Mucosa of gallbladder (tissue), 1 donor: Measurements from ENCODE around the gene NHSL1. TPM values are rescaled to one million over a fixed set of nuclear protein-coding genes. Genes with fewer than 3 reads are reported as not detected.

Source experiments
- DNase-seq: peaks from one replicate; pipeline ENCODE4 v3.0.0-alpha.2; 2020; ENCODE audit warnings: low spot score
- total RNA-seq: library from RNA; stranded (reverse); gene quantifications from one replicate; pipeline ENCODE4 v1.2.1, GENCODE V29; 2021
- donor health status: DM: no; HTN: no; CAD: no.

Gene NHSL1
- total RNA-seq, 1 donor from 2014 or later: 44.3 TPM

DNA sequence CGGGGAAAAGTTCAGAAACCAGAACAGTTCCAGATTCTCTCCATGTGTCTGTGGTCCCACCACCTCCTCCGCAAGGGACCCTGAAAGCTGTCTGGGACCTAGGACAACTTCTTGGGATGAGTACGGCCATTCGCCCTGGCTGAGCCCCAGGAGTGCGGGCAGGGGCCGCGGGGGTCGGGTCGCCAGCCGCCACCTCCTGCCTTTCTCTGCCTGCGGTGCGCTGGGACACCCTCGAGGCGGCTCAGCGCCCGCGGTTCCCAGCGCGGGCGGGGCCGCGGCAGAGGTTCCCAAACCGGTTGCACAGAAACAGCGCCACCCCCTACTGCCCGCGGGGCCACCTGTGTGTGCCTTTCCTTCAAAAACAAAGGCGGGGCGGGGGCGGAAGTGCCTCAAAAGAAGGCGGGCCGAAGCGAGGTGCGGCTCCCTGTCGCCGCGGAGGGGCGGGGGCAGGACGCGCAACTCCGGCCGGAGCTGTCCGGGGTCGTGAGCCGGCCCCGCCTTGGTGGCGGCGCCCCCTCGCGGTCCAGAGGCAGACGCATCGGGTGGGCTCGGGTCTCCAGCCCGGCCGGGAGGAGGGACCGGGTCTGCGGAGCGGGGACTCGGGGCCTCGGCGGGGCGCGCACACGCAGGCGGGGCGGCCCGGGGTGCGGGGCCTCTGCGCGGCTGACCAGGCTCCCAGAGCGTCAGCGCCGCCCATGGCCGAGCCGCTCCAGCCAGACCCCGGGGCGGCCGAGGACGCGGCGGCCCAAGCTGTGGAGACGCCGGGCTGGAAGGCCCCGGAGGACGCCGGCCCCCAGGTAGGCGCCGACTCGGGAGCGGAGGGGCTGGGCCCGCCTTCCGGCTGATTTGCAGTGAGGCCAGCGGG, 95.3 kb downstream of the NHSL1 start, which contains the start of gene HEBP2:
Gene HEBP2 (plus strand): TSS at position 423 of the 865 bp plus-strand sequence. CDS start 273 bp downstream, at position 696.
- peak; percentile 96 for DNase-seq

DNA sequence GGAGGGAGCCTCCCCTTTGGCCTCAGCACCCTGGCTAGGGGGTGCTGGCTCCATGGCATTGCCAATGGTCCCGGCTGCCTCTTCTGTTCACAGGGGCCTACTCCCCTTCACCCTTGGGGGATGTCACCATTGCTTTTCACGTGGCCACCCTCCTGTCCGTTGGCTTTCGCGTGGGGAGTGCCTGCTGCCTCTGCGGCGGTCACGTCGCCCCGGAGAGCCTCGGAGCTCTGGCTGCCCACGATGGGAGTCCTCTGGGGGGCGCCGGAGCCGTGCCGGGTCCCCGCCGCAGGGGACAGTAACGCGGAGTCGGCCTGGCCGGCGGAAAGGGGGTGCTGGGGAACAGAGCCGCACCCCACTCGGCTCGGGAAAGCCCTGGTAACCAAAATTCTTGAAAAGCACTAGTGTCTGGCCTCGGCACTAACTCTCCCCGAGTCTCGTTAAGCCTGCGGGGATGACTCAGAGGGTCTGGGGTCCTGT, 95.9 kb downstream of the NHSL1 start:
- peak; percentile 25 for DNase-seq

DNA sequence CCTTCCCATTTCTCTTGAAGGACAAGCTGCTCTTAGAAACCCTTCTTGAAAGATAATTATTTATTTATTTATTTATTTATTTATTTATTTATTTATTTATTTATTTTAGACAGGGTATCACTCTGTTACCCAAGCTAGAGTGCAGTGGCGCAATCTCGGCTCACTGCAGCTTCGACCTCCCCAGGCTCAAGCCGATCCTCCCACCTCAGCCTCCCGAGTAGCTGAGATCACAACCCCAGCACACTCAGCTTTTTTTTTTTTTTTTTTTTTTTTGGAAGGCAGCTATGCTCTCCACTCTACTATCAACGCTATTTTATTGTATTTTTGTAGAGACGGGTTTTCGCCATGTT, 96.5 kb downstream of the NHSL1 start:
- DNase-seq: no peak

DNA sequence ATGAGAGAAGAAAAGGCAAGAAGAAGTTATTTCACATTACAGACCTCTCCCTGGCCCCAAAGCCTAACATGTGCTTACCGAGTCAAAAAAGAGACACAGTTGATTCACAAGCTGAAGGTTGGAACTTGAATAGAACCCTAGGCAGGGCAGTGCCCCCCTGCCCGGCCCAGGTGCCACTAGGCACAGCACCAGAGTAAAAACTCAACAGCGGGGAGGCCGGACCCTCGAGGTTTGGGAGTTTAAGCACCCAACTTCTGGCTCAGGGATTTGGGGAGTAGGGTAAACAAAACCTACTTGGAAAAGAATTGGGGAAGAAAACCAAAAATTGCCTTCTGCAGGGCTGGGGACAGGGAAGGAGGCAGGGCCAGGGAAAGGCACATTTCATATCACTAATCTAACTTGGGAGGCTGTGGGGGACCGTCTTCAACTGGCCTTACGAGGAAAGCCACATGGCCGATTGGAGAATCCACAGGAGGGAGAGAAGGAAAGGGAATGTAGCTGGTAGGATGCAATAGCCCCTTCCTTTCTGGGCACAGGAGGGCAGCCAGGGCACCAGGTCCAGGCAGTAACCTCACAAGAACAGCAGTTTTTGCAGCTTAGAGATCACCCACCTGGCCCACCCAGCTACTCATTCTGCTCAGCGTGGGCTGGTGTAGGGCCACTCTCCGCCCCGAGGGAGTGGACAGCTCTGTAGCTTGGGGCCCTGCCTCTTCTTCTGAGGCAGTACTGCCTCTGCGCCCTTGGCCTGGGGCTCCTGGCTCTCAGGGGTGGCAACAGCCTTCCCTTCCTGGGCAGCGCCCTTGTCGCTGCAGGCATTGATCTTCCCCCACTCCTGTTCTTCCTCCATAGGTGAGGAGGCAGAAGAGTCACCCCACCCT, 97.1 kb downstream of the NHSL1 start:
- no peak for DNase-seq

DNA sequence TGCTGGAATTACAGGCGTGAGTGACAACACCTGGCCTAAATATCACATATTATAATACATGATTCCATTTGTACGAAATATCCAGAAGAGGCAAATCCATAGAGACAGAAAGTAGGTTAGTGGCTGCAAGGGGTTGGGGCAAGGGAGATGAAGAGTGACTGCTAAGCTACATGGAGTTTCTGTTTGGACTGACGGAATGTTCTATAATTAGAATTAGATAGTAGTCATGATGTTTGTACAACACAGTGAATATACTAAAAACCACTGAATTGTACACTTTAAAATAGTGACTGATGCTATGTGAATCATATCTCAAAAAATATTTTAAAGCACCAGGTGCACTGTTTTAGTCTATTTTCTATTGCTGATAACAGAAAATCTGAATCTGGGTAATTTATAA, 99.0 kb downstream of the NHSL1 start:
- DNase-seq: no peak

DNA sequence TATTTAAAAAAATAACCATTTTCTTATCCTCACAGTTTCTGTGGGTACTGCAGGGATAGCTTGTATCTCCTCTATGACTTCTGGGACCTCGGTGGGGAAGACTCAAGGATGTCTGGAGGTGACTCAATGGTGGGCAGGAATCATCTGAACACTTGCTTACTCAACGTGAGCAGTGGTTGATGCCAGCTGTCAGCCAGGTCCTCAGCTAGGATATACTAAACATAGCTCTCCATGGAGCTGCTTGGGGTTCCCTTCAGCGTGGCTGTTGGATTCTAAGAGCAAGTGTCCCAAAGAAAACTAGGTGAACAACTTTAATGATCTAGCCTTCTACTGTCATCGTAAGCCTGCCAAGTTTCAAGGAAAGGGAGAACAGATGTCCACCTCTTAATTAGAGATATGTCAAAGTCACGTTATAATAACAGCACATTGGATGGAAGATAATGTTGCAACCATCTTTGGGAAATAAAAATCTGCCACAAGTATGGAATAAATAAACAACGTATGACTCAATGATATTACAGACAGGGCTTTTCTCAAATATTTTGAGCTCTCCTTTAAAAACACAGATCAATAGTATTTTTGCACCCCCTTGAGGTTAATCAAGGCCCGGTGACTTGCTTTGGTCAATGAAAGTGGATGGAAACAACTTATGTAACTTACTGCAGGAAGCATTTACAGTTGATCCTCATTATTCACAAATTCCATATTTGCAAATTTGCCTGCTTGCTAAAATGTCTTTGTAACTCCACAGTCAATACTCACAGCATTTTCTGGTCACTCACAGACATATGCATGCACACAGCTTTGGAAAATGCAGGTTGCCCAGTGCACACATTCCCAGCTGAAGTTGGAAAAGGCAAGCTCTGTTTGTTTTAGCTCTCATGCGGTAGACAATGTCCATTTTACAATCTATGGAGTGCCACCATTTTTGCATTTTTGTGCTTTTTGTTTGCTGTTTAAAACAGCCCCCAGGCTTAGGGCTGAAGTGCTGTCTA, 101.9 kb downstream of the NHSL1 start:
- no peak for DNase-seq

DNA sequence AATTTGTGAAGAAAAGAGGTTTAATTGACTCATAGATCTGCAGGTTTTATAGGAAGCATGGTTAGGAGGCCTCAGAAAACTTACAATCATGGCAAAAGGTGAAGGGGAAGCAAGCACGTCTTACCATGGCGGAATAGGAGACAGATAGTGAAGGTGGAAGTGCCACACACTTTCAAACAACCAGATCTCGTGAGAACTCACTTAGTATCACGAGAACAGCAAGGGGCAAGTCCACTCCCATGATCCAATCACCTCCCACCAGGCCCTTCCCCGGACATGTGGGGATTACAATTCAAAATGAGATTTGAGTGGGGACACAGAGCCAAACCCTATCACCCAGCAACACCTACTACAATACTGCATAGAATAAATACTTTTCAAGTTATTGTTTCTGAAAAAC, 102.6 kb downstream of the NHSL1 start:
- no peak for DNase-seq

DNA sequence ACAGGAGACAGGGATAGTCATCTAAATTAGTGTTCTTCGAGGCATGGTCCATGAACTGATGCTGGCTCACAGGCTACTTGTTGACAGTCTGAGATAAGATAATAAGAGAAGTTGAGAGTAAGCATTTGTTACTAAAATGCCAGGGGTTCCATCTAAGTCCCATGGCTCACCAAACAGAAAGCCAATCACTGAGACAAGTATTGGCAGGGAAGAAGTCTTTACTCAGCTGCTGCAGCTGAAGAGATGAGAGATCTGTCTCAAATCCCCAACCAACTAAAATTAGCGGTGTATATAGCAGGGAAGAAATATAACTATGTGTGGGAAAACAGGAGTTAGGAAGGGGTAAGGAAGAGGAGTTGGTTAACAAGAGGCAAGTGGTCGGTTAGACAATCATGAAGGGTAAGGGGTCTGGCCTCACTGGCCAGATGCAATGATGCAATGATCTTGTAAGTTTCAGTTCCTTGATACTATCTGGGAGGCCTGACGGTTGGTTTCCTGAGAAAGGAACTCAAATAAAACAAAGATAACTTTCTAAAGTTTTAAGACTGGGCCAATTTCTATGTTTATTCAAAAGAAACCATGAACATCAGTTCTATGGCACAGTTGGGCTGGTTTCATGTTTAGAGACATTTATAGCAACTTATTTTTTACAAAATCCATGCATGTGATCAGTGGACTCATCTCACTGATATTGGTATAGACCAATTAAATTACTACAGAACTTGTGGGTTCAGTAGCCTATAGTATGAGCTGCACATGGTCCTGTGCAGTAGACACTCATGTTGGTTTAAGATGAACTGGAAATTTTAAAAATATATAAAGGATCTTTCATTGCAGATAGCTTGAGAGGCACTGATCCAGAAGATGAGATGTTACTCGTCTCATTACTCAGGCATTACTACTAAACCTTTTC, 105.2 kb downstream of the NHSL1 start:
- no peak for DNase-seq

DNA sequence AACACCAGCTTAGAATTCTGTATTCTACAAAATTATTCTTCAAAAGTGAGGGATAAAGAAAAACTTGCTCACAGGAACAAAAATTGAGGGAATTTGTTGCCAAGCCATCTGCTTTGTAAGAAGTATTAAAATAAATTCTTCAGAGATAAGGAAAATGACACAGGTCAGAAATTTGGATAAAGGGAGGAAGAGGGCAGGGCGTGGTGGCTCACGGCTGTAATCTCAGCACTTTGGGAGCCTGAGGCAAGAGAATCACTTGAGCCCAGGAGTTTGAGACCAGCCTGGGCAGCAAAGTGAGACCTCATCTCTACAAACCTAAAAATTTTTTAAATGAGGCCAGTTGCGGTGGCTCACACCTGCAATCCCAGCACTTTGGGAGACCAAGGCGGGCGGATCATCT, 109.7 kb downstream of the NHSL1 start:
- DNase-seq: no peak

DNA sequence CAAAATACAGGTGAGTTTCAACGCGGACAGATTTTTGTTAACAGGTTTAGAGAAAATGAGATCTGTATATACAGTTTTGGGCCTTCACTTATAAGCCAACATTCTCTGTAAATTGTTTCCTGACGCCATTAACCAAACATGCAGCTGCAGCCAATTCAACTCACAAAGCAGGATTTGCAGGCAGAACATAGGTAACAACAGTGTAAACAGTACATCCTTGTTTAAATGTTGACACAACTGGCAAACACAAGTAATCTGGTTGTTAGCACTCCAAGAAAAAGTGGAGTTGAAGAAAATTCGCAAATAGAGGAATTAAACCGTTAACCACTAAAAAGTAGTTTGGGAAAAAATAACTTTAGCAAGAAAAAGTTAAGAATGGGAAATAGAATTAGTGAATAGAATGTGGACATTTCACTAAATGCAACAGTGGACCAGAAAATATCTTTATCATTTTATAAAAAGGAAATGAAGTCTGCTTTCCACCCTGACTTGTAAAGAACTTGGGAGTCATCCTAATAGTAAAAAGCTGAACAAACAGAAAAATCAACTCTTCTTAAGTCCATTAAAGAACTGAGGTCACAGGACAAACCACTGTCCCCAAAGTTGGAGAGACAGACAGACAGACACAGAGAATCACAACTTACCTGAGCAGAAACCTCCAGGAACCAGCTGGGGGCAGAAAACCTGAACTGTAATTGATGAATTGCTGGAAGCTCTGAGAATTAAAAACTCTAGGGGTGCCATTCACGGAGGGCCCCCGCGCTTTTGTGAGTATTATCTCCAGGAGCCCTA, 111.5 kb downstream of the NHSL1 start:
- no peak for DNase-seq

DNA sequence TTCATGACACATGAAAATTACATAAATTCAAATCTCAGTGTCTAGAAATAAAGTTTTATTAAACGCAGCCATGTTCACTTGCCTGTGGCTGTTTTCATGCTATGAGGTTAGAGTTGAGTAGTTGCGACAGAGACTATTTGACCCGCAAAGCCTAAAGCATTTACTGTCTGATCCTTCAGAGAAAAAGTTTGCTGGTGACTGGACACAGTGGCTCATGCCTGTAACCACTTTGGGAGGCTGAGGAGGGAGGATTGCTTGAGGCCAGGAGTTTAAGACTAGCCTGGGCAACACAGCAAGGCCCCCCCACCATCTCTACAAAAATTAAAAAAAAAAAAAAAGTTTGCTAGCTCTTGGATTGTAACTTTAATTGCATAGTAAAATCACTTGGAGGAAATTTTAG, 112.4 kb downstream of the NHSL1 start:
- DNase-seq: no peak

DNA sequence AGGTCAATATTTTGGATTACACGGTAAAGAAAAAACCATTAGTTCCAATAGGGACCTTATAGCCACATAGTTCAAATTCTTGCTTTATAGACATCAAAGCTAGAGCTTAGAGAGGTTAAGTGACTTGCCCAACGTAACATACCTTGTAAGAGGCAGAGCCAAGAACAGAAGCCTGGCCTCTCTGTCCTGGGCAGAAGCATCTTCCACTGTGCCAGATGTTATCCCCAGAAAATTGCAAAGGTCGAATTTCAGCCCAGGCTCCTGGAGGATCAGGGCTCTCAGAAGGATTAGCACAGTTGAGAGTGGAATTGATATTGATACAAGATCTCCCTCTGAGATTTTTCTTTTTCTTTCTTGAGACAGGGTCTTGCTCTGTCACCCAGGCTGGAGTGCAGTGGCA, 115.5 kb downstream of the NHSL1 start:
- DNase-seq: no peak

DNA sequence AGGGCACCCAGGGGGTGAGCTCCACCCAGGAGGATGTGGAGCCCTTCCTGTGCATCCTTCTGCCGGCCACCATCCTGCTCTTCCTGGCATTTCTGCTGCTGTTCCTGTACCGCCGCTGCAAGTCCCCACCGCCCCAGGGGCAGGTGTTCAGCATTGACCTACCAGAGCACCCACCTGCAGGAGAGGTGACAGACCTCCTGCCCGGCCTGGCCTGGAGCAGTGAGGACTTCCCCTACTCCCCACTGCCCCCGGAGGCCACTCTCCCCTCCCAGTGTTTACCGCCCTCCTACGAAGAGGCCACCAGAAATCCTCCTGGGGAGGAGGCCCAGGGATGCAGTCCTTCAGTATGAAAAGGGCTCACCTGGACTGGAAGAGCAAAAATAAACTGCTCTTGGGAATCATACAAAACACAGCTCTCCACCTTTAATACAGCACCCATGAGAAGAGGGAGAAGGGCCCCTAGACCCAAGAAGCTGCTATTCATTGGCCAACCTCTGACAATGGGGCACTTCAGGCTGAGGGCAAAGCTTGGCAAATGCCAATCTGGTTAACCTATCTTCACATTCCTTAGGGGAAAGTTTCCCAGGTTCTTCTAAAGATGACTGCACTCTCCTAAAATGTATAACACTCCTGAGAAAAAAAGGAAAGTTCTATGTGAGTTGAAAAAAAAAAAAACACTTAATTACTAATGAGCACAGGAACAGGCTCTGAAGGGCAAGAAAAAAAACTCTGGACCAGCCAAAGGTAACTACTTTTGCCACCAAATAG, 116.6 kb downstream of the NHSL1 start:
- DNase-seq: no peak

DNA sequence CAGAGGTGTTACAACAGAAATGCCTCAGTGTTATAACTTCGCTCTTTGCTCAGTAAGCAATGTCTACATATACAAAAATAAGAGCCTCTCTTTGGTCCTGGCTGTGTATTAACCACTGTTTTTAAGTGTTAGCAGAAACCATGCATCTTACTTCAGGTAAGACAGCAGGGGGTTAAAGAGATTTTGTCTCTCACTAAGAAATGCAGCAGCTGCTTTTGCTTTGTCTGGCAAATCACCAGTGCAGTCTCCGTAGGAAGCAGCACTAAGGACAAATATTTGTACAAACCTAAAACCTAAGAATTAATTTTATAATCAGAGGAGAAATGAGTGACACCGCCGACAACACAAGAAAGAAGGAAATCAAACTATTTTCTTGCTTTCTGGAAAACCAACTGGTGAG, 120.8 kb downstream of the NHSL1 start:
- no peak for DNase-seq

DNA sequence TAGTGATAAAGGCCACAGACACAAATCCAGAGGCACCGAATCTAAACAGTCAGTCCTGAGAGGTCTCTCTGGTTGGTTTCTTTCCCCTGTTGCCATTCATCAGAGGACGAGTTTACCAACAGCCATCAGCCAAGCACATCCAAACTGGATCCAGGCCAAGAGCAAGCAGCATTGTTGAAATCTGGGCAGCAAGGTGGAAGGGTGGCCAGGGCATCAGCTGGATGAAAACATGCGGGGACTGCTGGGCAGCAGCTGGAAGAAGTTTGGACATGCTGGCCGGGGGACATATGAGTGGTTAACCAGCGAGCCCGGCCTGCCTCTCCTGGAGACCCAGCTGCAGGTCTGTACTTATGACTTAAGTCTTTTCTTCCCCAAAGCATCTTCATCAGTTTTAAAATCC, 121.5 kb downstream of the NHSL1 start, which contains the start of gene SMIM28:
Gene SMIM28 (plus strand): TSS at position 62 of the 400 bp plus-strand sequence. CDS start 168 bp downstream, at position 230.
- DNase-seq: no peak

DNA sequence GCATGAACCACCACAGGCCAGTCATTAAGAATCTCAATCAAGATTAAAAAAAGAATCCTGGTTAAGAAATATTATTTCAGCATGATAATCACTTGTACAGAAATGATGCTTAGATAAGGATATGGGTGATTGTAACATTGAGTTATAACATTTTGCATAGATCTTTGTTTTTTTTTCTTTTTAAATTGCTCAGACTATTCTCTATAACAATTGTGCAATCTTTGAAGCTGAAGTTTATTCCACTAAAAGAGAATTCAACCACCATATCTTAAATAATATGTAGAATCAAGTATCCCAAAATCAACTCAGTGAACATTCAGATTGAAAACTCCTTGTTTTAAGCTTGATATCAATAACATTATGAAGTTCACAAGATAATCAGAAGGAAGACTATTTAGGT, 122.3 kb downstream of the NHSL1 start:
- DNase-seq: no peak

DNA sequence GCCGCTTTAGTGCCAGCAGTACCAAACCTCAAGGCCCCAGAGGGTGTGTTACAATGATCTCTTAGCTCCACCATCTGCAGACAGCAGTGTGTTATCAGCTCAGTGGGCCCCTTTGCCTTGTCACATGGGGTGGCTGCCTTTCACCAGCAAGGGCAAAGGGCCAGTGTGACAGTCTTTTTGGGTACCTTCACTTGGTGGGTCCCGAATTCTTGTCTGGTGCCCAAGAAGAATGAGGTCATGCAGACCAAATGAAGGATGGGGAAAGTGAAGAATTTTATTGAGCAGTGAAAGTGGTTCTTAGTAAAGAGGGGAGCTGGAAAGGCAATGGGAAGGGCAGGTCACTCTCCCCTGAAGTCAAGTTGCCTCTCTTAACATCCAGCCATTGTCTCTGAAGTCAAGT, 124.5 kb downstream of the NHSL1 start:
- DNase-seq: no peak

DNA sequence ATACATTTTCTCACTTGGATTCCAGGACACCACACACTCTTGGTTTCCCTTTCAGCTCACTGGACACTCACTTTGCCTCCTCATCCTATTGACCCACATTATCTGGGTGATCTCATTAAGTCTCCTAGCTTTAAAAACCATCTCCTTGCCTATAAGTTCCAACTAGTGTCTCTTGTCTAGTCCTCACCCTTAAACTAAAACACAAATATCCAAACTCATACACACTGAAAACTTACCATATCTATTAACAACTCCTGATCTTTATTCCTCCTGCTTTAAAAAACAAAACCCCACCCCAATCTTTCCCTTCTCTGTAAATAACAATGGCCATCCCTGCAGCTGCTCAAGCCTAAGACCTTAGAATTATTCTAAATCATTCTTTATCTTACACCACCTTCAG, 125.1 kb downstream of the NHSL1 start:
- no peak for DNase-seq
